Endodermal cell (in vitro differentiated cells): ENCODE data around the gene IGFN1. TPM values are rescaled to one million over a fixed set of nuclear protein-coding genes. Genes with fewer than 3 reads are reported as not detected.

Source experiments
- DNase-seq: peaks from one replicate; pipeline ENCODE4 v3.0.0-alpha.2; 2017
- H3K27ac ChIP-seq: 2 replicates; pipeline ENCODE4 v1.5.1; 2013; ENCODE audit warnings: mild to moderate bottlenecking, low read depth, low read length, moderate library complexity
- H3K27me3 ChIP-seq: 2 replicates; pipeline ENCODE4 v1.6.1; 2013; ENCODE audit warnings: mild to moderate bottlenecking, low read length, moderate library complexity; ENCODE audit not compliant: insufficient read depth, control insufficient read depth, poor library complexity, severe bottlenecking
- H3K36me3 ChIP-seq: 2 replicates; pipeline ENCODE4 v1.7.0; 2013; ENCODE audit warnings: mild to moderate bottlenecking, low read length, moderate library complexity; ENCODE audit not compliant: control insufficient read depth, insufficient read depth
- H3K4me1 ChIP-seq: one replicate; pipeline ENCODE4 v1.7.0; 2013; ENCODE audit warnings: low read length; ENCODE audit not compliant: control insufficient read depth, insufficient read depth
- H3K4me3 ChIP-seq: 2 replicates; pipeline ENCODE4 v1.5.1; 2013; ENCODE audit warnings: mild to moderate bottlenecking, low read length, moderate library complexity
- H3K9ac ChIP-seq: 2 replicates; pipeline ENCODE4 v1.6.1; 2013; ENCODE audit warnings: mild to moderate bottlenecking, low read length, moderate library complexity; ENCODE audit not compliant: poor library complexity, severe bottlenecking; ENCODE audit errors: extremely low read depth
- H3K9me3 ChIP-seq: 2 replicates; pipeline ENCODE4 v1.6.1; 2013; ENCODE audit warnings: mild to moderate bottlenecking, low read length, moderate library complexity; ENCODE audit not compliant: control insufficient read depth
- H3K27ac Mint-ChIP-seq: 2 replicates; pipeline ENCODE4 v1.8.0; 2020; ENCODE audit warnings: mixed read lengths
- H3K27me3 Mint-ChIP-seq: 2 replicates; pipeline ENCODE4 v1.8.0; 2021; ENCODE audit warnings: mild to moderate bottlenecking, mixed read lengths; ENCODE audit not compliant: insufficient read depth
- H3K36me3 Mint-ChIP-seq: 2 replicates; pipeline ENCODE4 v1.8.0; 2020; ENCODE audit warnings: low read depth, mixed read lengths
- H3K4me1 Mint-ChIP-seq: 2 replicates; pipeline ENCODE4 v1.8.0; 2020; ENCODE audit warnings: mixed read lengths
- H3K4me3 Mint-ChIP-seq: 2 replicates; pipeline ENCODE4 v1.8.0; 2020; ENCODE audit warnings: mild to moderate bottlenecking, moderate library complexity, mixed read lengths
- H3K9me3 Mint-ChIP-seq: 2 replicates; pipeline ENCODE4 v1.8.0; 2020; ENCODE audit warnings: mild to moderate bottlenecking, mixed read lengths
- WGBS, 2 experiments: methylation state at CpG; one replicate each; pipeline versions ENCODE4 v1.1.5 to v1.1.7; 2013; ENCODE audit warnings: missing lambda C conversion rate in 2 of 2, mixed read lengths in 1 of 2; ENCODE audit not compliant: insufficient coverage in 1 of 2, insufficient read length in 1 of 2; 5-methylcytosine and 5-hydroxymethylcytosine counted together
- total RNA-seq, 2 donors: library from RNA; stranded (reverse); fragmentation: NEBNext Ultra II Directional in 1 of 2; extraction: Animal tissue kit (Norgen Biotek cat#: 25700) in 1 of 2; gene quantifications; 2 replicates in 1 of 2; 3 replicates in 1 of 2; pipeline ENCODE4 v1.2.1, GENCODE V29; 2021
- TF ChIP-seq, protein P1 (sequence below): fragments of 200-600 bp; sonication (generic); conservative IDR thresholded peaks from 2 replicates; pipeline ENCODE4 v1.5.0; 2021; ENCODE audit warnings: antibody characterized with exemption, mild to moderate bottlenecking

The IGFN1 gene
- total RNA-seq, 2 donors from 2014 or later, result not detected

GRCh38 chr1:201178718-201179117 lies 11.9 kb upstream of the IGFN1 start:
- TF ChIP-seq, protein P1, sequence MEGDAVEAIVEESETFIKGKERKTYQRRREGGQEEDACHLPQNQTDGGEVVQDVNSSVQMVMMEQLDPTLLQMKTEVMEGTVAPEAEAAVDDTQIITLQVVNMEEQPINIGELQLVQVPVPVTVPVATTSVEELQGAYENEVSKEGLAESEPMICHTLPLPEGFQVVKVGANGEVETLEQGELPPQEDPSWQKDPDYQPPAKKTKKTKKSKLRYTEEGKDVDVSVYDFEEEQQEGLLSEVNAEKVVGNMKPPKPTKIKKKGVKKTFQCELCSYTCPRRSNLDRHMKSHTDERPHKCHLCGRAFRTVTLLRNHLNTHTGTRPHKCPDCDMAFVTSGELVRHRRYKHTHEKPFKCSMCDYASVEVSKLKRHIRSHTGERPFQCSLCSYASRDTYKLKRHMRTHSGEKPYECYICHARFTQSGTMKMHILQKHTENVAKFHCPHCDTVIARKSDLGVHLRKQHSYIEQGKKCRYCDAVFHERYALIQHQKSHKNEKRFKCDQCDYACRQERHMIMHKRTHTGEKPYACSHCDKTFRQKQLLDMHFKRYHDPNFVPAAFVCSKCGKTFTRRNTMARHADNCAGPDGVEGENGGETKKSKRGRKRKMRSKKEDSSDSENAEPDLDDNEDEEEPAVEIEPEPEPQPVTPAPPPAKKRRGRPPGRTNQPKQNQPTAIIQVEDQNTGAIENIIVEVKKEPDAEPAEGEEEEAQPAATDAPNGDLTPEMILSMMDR, result no peak
- Histone ChIP-seq H3K9ac (no peak overlapping the region), H3K4me1 (peaks cover 16% of the 10 kb centered on the region), H3K9me3 (peaks cover 8% of the 10 kb centered on the region), H3K4me3 (no peak overlapping the region), H3K36me3 (no peaks in the 10 kb centered on the region), H3K27me3 (peaks cover 17% of the 10 kb centered on the region), H3K27ac (no peak overlapping the region)
- Mint-ChIP-seq H3K36me3 (no peaks in the 10 kb centered on the region), H3K27me3 (peaks cover 20% of the 10 kb centered on the region), H3K4me1 (peaks cover 26% of the 10 kb centered on the region), H3K4me3 (no peak overlapping the region), H3K27ac (no peak overlapping the region), H3K9me3 (peaks cover 11% of the 10 kb centered on the region)
- 94 to 97% methylated on average over 3 of the region's 3 CpGs for WGBS, 2 experiments
- DNase-seq, result no peak

DNA sequence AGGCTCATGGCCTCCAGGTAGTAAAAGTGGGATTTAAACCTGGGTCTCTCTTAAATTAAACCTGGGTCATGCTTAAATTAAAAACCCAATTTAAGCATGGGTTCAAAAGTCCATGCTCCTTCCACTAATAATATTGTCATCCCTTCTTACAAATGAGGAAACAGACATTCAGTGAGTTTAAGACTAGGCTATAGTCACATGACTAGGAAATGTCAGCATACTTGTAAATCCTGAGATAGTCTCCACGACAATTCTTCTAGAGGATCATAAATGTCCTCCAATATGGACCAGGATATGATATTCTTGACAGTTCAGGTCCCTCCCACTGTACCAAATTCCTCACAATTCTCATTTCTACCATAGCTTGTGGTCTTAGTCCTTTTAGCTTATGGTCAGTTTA lies 10.5 kb upstream of the IGFN1 start:
- peaks cover 8% of the 10 kb centered on the region for H3K9me3 ChIP-seq
- H3K4me1 Mint-ChIP-seq, result peaks cover 24% of the 10 kb centered on the region
- no peaks in the 10 kb centered on the region for H3K36me3 Mint-ChIP-seq
- peaks cover 20% of the 10 kb centered on the region for H3K27me3 Mint-ChIP-seq
- peaks cover 17% of the 10 kb centered on the region for H3K27me3 ChIP-seq
- H3K4me3 ChIP-seq, result no peak overlapping the region
- no peak overlapping the region for H3K27ac ChIP-seq
- 85 to 86% methylated on average over 1 of the region's 1 CpG for WGBS, 2 experiments
- TF ChIP-seq, protein P1, result no peak
- H3K27ac Mint-ChIP-seq, result no peak overlapping the region
- no peak for DNase-seq
- H3K4me1 ChIP-seq, result peaks cover 12% of the 10 kb centered on the region
- peaks cover 11% of the 10 kb centered on the region for H3K9me3 Mint-ChIP-seq
- no peak overlapping the region for H3K4me3 Mint-ChIP-seq
- no peaks in the 10 kb centered on the region for H3K36me3 ChIP-seq
- H3K9ac ChIP-seq, result no peak overlapping the region

- no peak overlapping the region for H3K4me3 ChIP-seq
- H3K4me1 Mint-ChIP-seq, result peaks cover 24% of the 10 kb centered on the region
- TF ChIP-seq, protein P1, result no peak
- H3K27me3 ChIP-seq, result peaks cover 17% of the 10 kb centered on the region
- no peak overlapping the region for H3K27ac Mint-ChIP-seq
- H3K27ac ChIP-seq, result no peak overlapping the region
- H3K36me3 ChIP-seq, result no peaks in the 10 kb centered on the region
- no peak for DNase-seq
- H3K4me1 ChIP-seq, result peaks cover 12% of the 10 kb centered on the region
- peaks cover 20% of the 10 kb centered on the region for H3K27me3 Mint-ChIP-seq
- peaks cover 8% of the 10 kb centered on the region for H3K9me3 ChIP-seq
- 88 to 94% methylated on average over 6 of the region's 6 CpGs for WGBS, 2 experiments
- H3K36me3 Mint-ChIP-seq, result no peaks in the 10 kb centered on the region
- H3K4me3 Mint-ChIP-seq, result no peak overlapping the region
- H3K9me3 Mint-ChIP-seq, result peaks cover 11% of the 10 kb centered on the region
- no peak overlapping the region for H3K9ac ChIP-seq
Measured at GRCh38 chr1:201180901-201181300, 9.7 kb upstream of the IGFN1 start.
